Stimulated activated memory B cell treated with anti-CD40 and anti-IgM and Interleukin-4, amounts not matched to agents 10 μg/mL and 1 μg/mL and 100 μg/mL, for 72 hours (primary cell): Measurements from ENCODE around the gene PRTN3.

Experiments
- ATAC-seq: fragments of 150-1000 bp; cut with Tn5 transposase; 2 replicates; pipeline ENCODE4 v1.10.0; 2021
- H3K27ac Mint-ChIP-seq: one replicate; pipeline ENCODE4 v1.8.0; 2022; ENCODE audit warnings: mild to moderate bottlenecking, mixed read lengths
- H3K27me3 Mint-ChIP-seq: one replicate; pipeline ENCODE4 v1.8.0; 2022; ENCODE audit warnings: mixed read lengths
- H3K36me3 Mint-ChIP-seq: one replicate; pipeline ENCODE4 v1.8.0; 2022; ENCODE audit warnings: mixed read lengths
- H3K4me1 Mint-ChIP-seq: one replicate; pipeline ENCODE4 v1.8.0; 2022; ENCODE audit warnings: mixed read lengths
- H3K4me3 Mint-ChIP-seq: one replicate; pipeline ENCODE4 v1.8.0; 2022; ENCODE audit warnings: mild to moderate bottlenecking, moderate library complexity, mixed read lengths
- H3K9me3 Mint-ChIP-seq: one replicate; pipeline ENCODE4 v1.8.0; 2022; ENCODE audit warnings: mixed read lengths

PRTN3 gene

GRCh38 chr19:858868-859843 lies 18.4 kb downstream of the PRTN3 start, which contains the start of gene CFD:
TSS of gene CFD (plus strand) at chr19:859664. CDS start at chr19:859690, 26 bp downstream.
- Mint-ChIP-seq H3K4me3 (peak within 1 kb of the TSS; percentile 56), H3K4me1 (peaks cover 33% of the 10 kb centered on the region), H3K9me3 (no peaks in the 10 kb centered on the region), H3K27ac (no peak within 1 kb of the TSS), H3K27me3 (peaks cover 21% of the 10 kb centered on the region), H3K36me3 (no peaks in the 10 kb centered on the region)
- ATAC-seq = no peak

GRCh38 chr19:861141-861755 lies 20.4 kb downstream of the PRTN3 start:
- no peak for ATAC-seq
- Mint-ChIP-seq H3K4me1 (peaks cover 44% of the 10 kb centered on the region), H3K27me3 (peaks cover 21% of the 10 kb centered on the region), H3K9me3 (no peaks in the 10 kb centered on the region), H3K27ac (no peak overlapping the region), H3K36me3 (no peaks in the 10 kb centered on the region), H3K4me3 (no peak overlapping the region)

GRCh38 chr19:861756-862580 lies 21.2 kb downstream of the PRTN3 start:
- Mint-ChIP-seq H3K27me3 (peaks cover 21% of the 10 kb centered on the region), H3K36me3 (peaks cover under 1% of the 10 kb centered on the region), H3K27ac (peak overlapping the region; percentile 73), H3K4me1 (peaks cover 44% of the 10 kb centered on the region), H3K4me3 (peak overlapping the region; percentile 13), H3K9me3 (no peaks in the 10 kb centered on the region)
- peak; percentile 28 for ATAC-seq

GRCh38 chr19:862581-863314 lies 21.9 kb downstream of the PRTN3 start:
- Mint-ChIP-seq H3K9me3 (no peaks in the 10 kb centered on the region), H3K36me3 (peaks cover 8% of the 10 kb centered on the region), H3K27me3 (peaks cover 16% of the 10 kb centered on the region), H3K4me1 (peaks cover 36% of the 10 kb centered on the region), H3K27ac (peak overlapping the region; percentile 73), H3K4me3 (peak overlapping the region; percentile 38)
- ATAC-seq = peak; percentile 25

GRCh38 chr19:863315-863620 lies 22.5 kb downstream of the PRTN3 start:
- Mint-ChIP-seq H3K27ac (peak overlapping the region; percentile 73), H3K4me1 (peaks cover 34% of the 10 kb centered on the region), H3K36me3 (peaks cover 11% of the 10 kb centered on the region), H3K27me3 (peaks cover 11% of the 10 kb centered on the region), H3K4me3 (peak overlapping the region; percentile 38), H3K9me3 (no peaks in the 10 kb centered on the region)
- no peak for ATAC-seq

- Mint-ChIP-seq H3K9me3 (no peaks in the 10 kb centered on the region), H3K4me1 (peaks cover 44% of the 10 kb centered on the region), H3K27me3 (no peaks in the 10 kb centered on the region), H3K36me3 (peaks cover 39% of the 10 kb centered on the region), H3K4me3 (no peak overlapping the region), H3K27ac (no peak overlapping the region)
- no peak for ATAC-seq
Measured at GRCh38 chr19:866769-867300, 26.0 kb downstream of the PRTN3 start.

- no peak for ATAC-seq
- no peaks in the 10 kb centered on the region for H3K27me3 Mint-ChIP-seq
- H3K4me1 Mint-ChIP-seq = peaks cover 48% of the 10 kb centered on the region
- H3K9me3 Mint-ChIP-seq = no peaks in the 10 kb centered on the region
- peaks cover 39% of the 10 kb centered on the region for H3K36me3 Mint-ChIP-seq
- H3K27ac Mint-ChIP-seq = no peak overlapping the region
- no peak overlapping the region for H3K4me3 Mint-ChIP-seq
Measured at GRCh38 chr19:867301-867793, 26.5 kb downstream of the PRTN3 start.

GRCh38 chr19:867855-868457 lies 27.2 kb downstream of the PRTN3 start:
- peaks cover 39% of the 10 kb centered on the region for H3K36me3 Mint-ChIP-seq
- no peak overlapping the region for H3K4me3 Mint-ChIP-seq
- no peak overlapping the region for H3K27ac Mint-ChIP-seq
- H3K4me1 Mint-ChIP-seq = peaks cover 46% of the 10 kb centered on the region
- H3K9me3 Mint-ChIP-seq = no peaks in the 10 kb centered on the region
- H3K27me3 Mint-ChIP-seq = no peaks in the 10 kb centered on the region
- ATAC-seq = no peak

- no peak for ATAC-seq
- Mint-ChIP-seq H3K9me3 (no peaks in the 10 kb centered on the region), H3K4me3 (no peak overlapping the region)
Measured at GRCh38 chr19:868458-869244, 27.9 kb downstream of the PRTN3 start.

GRCh38 chr19:869245-870177 lies 28.7 kb downstream of the PRTN3 start:
- Mint-ChIP-seq H3K36me3 (peaks cover 39% of the 10 kb centered on the region), H3K4me1 (peaks cover 31% of the 10 kb centered on the region), H3K27me3 (no peaks in the 10 kb centered on the region), H3K4me3 (no peak overlapping the region), H3K9me3 (no peaks in the 10 kb centered on the region), H3K27ac (peak overlapping the region; percentile 23)
- no peak for ATAC-seq

More at GRCh38 chr19:868458-869244, 27.9 kb downstream of the PRTN3 start:
- Mint-ChIP-seq H3K27me3 (no peaks in the 10 kb centered on the region), H3K4me1 (peaks cover 39% of the 10 kb centered on the region), H3K27ac (no peak overlapping the region), H3K36me3 (peaks cover 39% of the 10 kb centered on the region)

- Mint-ChIP-seq H3K4me3 (no peak overlapping the region), H3K4me1 (peaks cover 24% of the 10 kb centered on the region), H3K36me3 (peaks cover 39% of the 10 kb centered on the region), H3K9me3 (no peaks in the 10 kb centered on the region), H3K27me3 (no peaks in the 10 kb centered on the region), H3K27ac (peak overlapping the region; percentile 23)
- no peak for ATAC-seq
Measured at GRCh38 chr19:870314-870713, 29.5 kb downstream of the PRTN3 start.

GRCh38 chr19:870963-871401 lies 30.2 kb downstream of the PRTN3 start:
- no peak overlapping the region for H3K4me3 Mint-ChIP-seq
- no peaks in the 10 kb centered on the region for H3K9me3 Mint-ChIP-seq
- no peak for ATAC-seq
- H3K27me3 Mint-ChIP-seq = no peaks in the 10 kb centered on the region
- H3K36me3 Mint-ChIP-seq = peaks cover 40% of the 10 kb centered on the region
- peaks cover 30% of the 10 kb centered on the region for H3K4me1 Mint-ChIP-seq
- H3K27ac Mint-ChIP-seq = peak overlapping the region; percentile 83
